ENCODE data around the gene MKRN2OS.

The MKRN2OS gene

DNA sequence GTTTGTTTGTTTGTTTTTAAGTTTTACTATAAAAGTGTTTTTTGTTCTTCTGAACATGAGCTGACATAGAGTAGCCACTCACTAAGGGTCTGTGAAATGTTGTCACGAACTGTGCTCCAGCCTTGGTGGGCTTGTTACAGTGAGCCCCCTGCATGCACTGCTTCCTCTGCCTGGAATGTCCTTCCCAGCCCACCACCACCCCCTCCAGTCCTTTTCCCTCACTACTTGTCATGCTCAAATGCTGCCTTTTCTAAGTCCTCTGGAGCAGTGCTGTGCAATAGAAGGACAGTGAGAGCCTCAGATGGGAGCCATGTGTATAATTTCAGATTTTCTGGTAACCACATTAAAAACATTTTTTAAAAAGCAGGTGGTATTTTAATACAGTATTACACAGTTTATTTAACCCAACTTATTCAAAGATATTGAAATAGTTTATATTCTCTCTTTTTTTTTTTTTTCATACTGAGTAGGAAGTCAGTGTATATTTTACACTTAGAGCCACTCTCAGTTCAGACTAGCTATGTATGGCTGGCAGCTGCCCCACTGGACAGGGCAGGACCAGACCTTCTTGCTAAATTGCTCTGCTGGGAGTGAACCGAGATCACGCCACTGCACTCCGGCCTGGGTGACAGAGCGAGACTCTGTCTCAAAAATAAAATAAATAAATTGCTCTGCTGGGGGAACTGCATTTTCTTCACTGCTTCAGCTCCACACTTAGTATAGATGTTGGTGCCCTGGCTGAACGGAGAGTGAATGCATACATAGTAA is 26.9 kb downstream of the MKRN2OS start:
- TF ChIP-seq, protein P1, sequence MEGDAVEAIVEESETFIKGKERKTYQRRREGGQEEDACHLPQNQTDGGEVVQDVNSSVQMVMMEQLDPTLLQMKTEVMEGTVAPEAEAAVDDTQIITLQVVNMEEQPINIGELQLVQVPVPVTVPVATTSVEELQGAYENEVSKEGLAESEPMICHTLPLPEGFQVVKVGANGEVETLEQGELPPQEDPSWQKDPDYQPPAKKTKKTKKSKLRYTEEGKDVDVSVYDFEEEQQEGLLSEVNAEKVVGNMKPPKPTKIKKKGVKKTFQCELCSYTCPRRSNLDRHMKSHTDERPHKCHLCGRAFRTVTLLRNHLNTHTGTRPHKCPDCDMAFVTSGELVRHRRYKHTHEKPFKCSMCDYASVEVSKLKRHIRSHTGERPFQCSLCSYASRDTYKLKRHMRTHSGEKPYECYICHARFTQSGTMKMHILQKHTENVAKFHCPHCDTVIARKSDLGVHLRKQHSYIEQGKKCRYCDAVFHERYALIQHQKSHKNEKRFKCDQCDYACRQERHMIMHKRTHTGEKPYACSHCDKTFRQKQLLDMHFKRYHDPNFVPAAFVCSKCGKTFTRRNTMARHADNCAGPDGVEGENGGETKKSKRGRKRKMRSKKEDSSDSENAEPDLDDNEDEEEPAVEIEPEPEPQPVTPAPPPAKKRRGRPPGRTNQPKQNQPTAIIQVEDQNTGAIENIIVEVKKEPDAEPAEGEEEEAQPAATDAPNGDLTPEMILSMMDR (IDR thresholded peaks at IDR 0.05; ENCODE audit: poor library complexity, severe bottlenecking): no peak
- Histone ChIP-seq H3K36me3 (ENCODE audit: low read depth) (peaks cover 28% of the 10 kb centered on the region), H3K4me1 (ENCODE audit: insufficient read depth, poor library complexity, severe bottlenecking) (no peaks in the 10 kb centered on the region), H3K27ac (ENCODE audit: poor library complexity, severe bottlenecking) (no peak overlapping the region), H3K27me3 (ENCODE audit: insufficient read depth, poor library complexity, severe bottlenecking) (no peaks in the 10 kb centered on the region), H3K4me3 (ENCODE audit: severe bottlenecking) (no peak overlapping the region), H3K9me3 (ENCODE audit: severe bottlenecking) (no peaks in the 10 kb centered on the region)
- ATAC-seq (ENCODE audit: low read depth): no peak
- no peak for DNase-seq (ENCODE audit: low spot score)

DNA sequence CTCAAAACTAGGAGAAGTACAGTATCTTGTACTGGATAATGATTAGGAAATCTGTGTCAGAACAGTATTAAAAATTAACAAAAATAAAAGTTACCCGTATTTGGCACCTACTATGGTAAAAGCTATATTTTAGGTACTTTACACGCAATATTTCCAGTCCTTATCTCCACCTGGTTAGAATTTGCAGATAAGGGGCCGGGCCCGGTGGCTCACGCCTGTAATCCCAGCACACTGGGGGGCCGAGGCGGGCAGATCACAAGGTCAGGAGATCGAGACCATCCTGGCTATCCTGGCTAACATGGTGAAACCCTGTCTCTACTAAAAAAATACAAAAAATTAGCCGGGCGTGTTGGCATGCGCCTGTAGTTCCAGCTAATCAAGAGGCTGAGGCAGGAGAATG is 28.4 kb downstream of the MKRN2OS start:
- no peak for ATAC-seq (ENCODE audit: low read depth)
- Histone ChIP-seq H3K27me3 (ENCODE audit: insufficient read depth, poor library complexity, severe bottlenecking) (no peaks in the 10 kb centered on the region), H3K9me3 (ENCODE audit: severe bottlenecking) (no peaks in the 10 kb centered on the region), H3K27ac (ENCODE audit: poor library complexity, severe bottlenecking) (no peak overlapping the region), H3K4me3 (ENCODE audit: severe bottlenecking) (no peak overlapping the region), H3K4me1 (ENCODE audit: insufficient read depth, poor library complexity, severe bottlenecking) (no peaks in the 10 kb centered on the region), H3K36me3 (ENCODE audit: low read depth) (peaks cover 35% of the 10 kb centered on the region)
- TF ChIP-seq, protein P1 (IDR thresholded peaks at IDR 0.05; ENCODE audit: poor library complexity, severe bottlenecking): no peak
- DNase-seq (ENCODE audit: low spot score): no peak

DNA sequence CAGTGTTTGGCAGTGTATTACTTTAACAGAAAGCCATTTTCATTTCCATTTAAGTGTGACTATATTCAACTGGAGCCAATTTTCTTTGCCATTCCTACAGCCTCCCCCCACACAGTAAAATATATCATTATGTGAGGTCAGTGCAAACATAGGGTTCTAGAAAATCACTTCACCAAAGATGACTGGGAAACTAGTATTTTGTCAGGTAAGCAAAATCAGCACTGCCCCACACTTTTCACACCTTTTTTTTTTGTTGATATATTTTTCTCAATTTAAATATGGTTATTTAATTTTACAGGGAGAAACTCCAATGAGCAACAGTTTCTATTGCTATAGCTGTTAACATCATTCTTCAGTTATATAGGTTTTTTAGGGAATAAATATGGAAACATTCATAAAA is 29.7 kb downstream of the MKRN2OS start:
- no peak for ATAC-seq (ENCODE audit: low read depth)
- no peaks in the 10 kb centered on the region for H3K9me3 ChIP-seq (ENCODE audit: severe bottlenecking)
- TF ChIP-seq, protein P1 (IDR thresholded peaks at IDR 0.05; ENCODE audit: poor library complexity, severe bottlenecking): no peak
- DNase-seq (ENCODE audit: low spot score): no peak
- H3K4me3 ChIP-seq (ENCODE audit: severe bottlenecking): no peak overlapping the region
- no peaks in the 10 kb centered on the region for H3K27me3 ChIP-seq (ENCODE audit: insufficient read depth, poor library complexity, severe bottlenecking)
- no peak overlapping the region for H3K27ac ChIP-seq (ENCODE audit: poor library complexity, severe bottlenecking)
- H3K4me1 ChIP-seq (ENCODE audit: insufficient read depth, poor library complexity, severe bottlenecking): no peaks in the 10 kb centered on the region
- H3K36me3 ChIP-seq (ENCODE audit: low read depth): peaks cover 39% of the 10 kb centered on the region

DNA sequence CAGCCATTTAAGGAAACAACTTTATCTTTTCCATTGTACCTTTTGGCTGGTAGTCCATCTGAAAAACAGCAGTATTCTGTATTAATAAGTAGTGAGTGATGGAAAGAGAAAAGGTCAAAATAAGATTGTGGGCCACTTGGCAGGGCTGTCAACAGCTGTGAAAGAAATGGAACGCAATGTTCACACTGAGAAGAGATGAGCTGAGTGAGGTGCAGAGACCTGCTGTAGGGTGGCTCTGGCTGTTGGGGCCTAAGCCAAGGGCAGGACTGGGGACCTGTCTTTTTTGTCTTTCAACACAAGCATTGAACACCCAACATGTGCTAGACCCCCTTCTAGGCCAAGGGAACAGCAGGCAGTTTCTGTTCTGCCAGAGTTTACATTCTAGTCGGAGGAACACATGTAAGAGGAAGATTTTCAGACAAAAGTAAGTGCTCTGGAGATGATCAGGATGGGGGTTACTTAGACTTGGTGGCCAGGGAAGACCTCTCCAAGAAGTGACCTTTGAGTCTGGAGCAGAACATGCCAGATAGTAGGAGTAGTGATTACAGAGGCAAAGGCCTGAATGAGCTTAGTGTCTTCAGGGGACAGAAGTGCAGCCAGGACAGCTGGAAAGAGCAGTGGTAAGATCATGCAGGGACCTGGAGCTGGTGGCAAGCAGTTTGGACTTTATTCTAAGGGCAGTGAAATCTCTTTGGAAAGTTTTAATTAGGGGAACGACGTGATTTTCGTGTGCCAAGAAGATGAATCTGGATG is 31.4 kb downstream of the MKRN2OS start:
- Histone ChIP-seq H3K36me3 (ENCODE audit: low read depth) (peaks cover 32% of the 10 kb centered on the region), H3K27ac (ENCODE audit: poor library complexity, severe bottlenecking) (no peak overlapping the region), H3K4me1 (ENCODE audit: insufficient read depth, poor library complexity, severe bottlenecking) (peaks cover under 1% of the 10 kb centered on the region), H3K9me3 (ENCODE audit: severe bottlenecking) (no peaks in the 10 kb centered on the region), H3K27me3 (ENCODE audit: insufficient read depth, poor library complexity, severe bottlenecking) (no peaks in the 10 kb centered on the region), H3K4me3 (ENCODE audit: severe bottlenecking) (no peak overlapping the region)
- TF ChIP-seq, protein P1 (IDR thresholded peaks at IDR 0.05; ENCODE audit: poor library complexity, severe bottlenecking): no peak
- DNase-seq (ENCODE audit: low spot score): no peak
- no peak for ATAC-seq (ENCODE audit: low read depth)
